Colon (tissue), 2 donors: Measurements from ENCODE around the gene RPN1.
"Not testable (repeated sequence)": the region's sequence is repeated elsewhere in the genome, so short reads cannot be mapped to it uniquely, and the experiment has no call there.

ENCODE experiments used
- FAIRE-seq: peaks from 2 replicates; lab custom pipeline; 2012; peaks lifted over from hg19 to GRCh38; lab: Jason Lieb, UNC
- donor health status: control.
- donor health status: control.

RPN1 gene

DNA sequence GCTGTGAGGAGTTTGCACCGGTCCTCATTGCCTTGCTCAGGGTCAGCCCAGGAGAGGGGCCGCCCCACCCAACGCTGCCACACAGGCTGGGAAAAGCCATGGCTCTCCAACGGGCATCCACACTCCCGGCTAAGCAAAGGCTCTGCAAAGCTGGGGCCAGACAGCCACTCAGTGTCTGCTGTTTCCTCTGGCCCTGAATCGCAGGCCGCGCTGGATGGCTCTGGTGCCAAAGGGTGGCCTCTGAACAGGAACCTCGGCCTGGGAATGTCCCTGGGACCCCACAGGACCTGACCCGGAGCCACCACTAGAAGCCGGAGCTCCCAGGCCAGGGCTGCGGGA lies 42.9 kb downstream of the RPN1 start:
- FAIRE-seq = no peak

DNA sequence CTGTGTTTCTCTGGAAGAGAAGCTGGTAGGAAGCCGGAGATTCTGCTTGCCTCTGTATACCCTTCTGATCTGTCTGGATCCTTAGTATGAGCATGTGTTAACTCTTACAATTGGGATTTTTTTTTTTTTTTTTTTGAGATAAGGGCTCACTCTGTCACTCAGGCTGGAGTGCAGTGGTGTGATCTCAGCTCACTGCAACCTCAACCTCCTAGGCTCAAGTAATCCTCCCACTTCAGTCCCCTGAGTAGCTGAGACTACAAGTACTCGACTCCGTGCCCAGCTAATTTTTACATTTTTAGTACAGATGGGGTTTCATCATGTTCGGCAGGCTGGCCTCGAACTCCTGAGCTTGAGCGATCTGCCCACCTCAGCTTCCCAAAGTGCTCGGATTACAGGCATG lies 44.5 kb downstream of the RPN1 start:
- FAIRE-seq = no peak

DNA sequence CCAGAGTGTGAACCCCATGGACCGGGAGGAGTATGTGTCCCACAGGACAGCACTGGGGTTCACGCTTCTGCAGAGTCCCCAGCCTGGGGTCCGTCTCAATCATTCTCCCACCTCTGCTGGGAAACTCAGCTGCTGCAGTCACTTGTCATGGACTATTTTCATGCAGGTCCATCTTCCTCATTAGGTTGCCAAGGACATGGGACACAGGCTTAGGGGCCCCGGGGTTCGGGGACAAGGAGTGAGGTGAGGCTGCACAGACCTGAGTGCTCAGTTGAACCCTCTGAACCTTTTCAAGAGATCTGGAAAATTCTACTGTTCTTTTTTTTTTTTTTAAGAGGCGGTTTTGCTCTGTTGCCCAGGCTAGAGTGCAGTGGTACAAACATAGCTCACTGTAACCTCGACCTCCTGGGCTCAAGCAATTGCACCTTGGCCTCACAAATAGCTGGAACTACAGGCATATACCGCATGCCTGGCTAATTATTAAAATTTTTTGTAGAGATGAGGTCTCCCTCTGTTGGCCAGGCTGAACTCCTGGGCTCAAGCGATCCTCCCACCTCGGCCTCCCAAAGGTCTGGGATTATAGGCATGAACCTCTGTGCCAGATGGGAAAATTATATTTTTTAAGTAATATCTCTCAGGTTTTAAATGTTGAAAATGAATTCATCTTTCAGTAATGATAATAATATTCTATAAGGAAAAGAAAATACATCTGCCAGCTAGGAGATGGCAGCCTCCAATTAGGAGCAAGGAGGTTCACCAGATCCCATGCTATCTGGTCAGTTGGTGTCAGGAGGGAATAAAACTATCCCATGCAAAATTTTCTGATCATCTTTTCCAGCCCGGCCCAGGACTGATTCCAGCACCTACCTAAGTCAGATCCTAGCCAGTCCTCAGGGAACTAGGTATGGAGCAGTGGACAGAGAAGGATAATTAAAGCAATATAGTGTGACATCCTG lies 45.2 kb downstream of the RPN1 start:
- no peak for FAIRE-seq

DNA sequence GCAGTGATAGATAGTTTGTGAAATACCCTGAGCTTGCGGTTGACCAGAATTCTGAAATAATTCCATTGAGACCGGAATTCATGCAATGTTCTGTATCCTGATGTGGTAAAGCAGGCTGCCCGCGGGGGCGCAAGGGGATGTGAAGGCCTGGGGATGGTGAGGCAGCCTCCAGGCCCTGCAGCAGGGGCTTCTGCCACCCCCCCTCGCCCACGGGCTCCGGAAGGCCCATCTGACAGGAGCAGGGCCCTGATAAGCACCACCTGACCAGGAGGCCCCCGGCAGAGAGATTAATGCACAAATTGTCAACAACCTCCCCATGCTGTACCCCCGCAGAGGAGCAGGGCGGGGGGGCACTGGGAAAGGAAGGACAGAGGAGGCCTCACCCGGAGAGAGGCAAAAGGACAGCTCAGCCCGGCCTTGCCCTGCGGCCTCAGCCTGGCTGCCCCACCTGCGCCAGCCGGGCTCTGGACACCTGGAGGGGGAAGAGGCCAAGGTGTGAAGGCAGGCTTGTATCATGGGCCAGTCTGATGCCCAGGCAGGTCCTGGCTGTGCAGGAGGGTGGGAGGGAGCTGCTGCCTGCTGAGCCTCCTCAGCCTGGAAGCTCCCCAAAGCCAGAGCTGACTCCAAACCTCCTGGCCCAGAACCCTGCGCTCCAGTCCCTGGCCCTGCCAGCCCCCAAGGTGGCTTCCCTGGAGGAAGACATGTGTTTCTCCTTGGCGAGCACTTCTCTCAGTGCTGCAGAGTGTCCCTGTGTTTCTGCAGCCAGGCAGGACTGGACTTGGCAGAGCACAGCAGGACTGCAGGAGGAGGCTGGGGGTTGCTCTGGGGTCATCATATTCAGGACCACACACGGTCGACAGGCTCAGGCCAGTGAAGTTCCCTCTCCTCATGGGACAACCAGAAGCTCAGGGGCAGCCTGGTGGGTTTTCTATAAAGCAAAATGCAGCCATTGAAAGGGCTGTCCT lies 46.5 kb downstream of the RPN1 start:
- no peak for FAIRE-seq

DNA sequence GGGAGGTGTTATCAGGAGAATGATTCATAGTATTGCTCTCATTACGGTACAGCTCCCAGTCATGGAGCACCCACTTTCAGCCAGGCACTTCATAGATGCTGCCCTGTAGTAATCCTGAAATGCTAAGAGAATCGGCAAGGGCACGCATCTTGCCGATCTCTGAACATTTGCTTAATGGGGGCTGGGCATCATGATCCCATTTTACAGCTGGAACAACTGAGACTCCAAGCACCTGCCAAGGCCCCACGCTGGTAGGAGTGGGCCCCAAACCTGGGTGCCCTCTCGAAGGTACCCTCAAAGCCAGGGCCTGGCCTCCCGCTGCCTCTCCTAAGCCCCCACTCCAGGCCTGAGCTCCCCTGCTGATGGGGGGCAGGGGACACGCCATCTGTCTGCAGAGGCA lies 47.3 kb downstream of the RPN1 start:
- no peak for FAIRE-seq

DNA sequence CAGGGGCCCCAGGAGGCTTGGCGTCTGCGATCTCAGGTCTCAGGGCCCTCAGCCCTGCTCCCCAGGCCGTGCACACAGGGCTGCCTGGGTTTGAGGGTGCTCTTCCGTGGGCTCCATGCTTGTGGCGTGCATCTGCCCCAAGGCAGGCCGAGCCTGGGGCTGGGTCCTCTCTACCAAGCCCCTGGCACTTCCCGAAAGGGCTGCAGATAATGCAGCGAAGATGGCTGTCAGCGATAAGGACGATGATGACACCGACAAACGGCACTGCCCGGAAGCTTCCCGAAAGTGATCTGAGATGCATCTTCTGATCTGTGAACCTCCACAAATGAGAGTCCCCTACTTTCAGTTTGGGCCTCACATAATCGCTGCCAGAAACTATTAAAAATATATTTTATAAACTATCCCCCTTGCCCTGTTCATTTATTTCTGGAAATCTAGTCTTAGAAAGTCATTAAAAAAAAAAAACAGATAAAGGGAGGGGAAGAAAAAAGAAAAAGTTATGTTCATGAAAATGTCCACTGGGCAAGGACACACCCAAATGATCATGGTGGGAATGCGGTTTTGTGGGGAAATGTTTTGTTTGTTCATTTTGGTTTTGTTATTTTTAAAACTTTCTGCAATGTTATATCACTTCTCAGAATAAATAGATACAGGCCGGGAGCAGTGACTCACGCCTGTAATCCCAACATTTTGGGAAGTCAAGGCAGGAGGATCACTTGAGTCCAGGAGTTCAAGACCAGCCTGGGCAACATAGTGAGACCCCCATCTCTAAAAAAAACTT lies 51.5 kb downstream of the RPN1 start:
- no peak for FAIRE-seq

DNA sequence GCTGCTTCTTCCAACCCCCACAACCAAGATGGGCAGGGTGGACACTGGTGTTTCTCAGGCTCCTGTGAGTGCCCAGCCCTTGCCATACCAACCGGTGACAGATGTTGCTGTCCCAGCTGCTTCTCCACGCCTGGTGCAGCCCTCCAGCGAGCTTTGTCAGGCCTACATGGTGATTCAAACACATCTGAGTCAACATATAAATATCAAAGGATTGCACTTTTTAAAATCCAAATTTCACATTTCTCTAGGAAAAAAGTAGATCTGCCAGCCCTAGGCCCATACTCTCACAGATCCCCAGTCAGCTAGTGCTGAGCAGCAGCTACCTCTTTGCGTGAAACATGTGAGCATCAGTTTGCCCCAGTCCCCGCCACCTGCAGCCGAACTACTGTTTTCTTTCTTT lies 52.7 kb downstream of the RPN1 start:
- no peak for FAIRE-seq

DNA sequence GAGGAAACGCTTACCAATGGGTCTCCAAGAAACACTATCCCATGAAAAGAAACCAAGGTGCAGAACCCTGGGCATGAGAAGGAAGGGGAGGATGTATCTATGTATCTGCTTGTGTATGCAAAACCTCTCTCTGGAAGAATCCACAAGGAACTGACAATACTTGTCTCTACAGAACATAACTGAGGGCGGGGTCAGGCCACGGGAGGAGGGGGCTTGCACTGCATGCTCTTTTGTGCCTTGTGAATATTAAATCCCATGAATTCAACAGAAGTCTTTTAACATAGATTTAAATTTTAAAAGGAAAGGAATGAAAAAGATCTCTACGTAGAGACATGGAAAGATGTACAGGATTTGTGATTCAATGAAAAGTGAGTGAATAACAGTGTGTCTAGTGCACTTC lies 57.8 kb downstream of the RPN1 start:
- no peak for FAIRE-seq

DNA sequence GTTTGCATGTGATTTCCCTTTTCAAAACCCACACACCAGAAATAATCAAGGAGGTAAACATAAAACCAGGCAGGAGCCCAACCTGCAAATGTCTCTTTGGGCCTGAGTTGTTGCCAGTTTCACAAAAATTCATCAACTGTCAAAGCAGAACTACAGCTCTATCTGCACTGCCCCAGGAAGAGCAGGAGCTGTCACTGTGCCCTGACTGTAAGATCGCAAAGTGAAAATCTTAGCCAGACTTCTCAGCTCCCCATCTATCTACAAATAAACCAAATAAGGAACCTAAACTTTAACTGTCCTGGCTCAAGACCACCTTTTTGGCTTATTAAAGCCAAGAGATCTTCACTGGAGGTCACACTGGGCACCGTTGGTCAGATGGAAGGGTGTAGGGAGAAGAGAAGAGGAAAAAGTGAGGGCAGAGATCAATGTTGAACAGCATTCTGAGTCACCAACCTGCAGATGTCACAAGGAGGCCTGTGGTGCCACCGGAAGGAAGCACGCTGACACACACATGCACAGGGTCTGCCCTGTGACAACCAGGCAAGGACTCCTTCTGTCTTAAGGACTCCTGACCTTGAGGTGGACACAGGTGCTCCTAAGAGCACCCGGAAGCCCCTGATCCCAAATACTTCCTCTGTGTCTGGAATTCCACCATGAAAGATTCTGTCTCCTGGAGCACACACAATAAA lies 58.7 kb downstream of the RPN1 start:
- no peak for FAIRE-seq

DNA sequence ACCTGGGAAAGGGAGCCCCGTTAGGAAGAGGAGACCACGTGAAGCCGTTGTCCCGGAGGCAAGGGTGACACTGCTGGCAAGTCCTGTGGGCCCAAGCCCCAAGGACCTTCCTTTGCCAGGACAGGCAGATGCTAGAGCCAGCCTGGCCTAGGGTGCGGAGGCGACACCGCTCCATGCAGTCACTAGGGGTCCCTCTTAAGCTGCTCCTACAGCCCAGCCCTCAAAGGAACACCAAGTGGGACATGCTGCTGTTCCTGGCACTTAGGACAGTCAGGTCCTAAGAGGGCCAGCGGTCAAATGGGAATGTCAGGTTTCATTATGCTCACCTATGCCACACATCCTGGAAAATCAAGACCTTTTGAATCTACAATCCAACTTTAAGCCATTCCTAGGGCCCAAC lies 59.7 kb downstream of the RPN1 start:
- FAIRE-seq = no peak

DNA sequence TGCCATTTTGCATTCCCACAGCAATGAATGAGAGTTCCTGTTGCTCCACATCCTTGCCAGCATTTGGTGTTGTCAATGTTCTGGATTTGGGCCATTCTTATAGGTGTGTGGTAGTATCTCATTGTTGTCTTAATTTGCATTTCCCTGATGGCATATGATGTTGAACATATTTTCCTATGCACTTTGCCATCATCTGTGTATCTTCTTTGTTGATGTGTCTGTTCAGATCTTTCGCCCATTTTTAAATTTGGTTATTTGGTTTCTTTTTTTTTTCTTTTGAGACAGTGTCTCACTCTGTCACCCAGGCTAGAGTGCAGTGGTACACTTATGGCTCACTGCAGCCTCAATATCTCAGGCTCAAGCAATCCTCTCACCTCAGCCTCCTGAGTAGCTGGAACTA lies 60.6 kb downstream of the RPN1 start:
- FAIRE-seq = not testable (repeated sequence)

DNA sequence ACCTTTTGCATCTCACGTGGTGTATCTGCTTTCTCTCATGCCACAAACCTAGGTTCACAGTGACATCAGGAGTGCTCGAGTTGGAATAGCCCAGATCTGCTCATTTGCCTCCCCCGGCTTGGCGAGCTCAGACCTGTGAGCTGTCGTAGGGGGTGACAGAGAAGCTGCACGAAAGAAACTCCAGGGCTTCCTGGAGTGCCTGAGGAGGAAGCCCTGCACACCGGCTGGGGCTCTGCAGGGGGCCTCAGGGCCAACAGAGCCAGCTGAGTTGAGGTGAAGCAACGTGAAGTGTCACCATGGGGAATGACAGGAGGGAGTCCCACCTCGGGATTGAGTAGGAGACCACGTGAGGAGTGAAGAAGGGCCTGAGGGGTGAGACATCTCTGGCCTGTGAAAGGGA lies 62.5 kb downstream of the RPN1 start:
- FAIRE-seq = no peak

DNA sequence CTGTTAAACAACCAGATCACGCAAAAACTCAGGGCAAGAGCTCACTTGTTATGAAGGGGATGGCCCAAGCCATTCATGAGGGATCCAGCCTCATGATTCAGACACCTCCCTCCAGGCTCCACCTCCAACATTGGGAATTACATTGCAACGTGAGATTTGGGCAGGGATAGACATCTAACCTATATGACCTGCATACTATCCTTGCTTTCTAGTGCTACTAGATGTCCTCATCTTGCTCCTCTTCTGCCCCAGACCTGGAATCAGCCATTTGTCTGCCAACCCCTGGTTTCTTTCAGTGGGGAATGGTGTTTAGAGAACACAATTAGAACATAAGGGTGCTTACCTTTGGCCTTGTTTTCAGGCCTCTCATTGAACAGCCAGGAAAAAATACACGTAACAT lies 63.2 kb downstream of the RPN1 start:
- FAIRE-seq = no peak

DNA sequence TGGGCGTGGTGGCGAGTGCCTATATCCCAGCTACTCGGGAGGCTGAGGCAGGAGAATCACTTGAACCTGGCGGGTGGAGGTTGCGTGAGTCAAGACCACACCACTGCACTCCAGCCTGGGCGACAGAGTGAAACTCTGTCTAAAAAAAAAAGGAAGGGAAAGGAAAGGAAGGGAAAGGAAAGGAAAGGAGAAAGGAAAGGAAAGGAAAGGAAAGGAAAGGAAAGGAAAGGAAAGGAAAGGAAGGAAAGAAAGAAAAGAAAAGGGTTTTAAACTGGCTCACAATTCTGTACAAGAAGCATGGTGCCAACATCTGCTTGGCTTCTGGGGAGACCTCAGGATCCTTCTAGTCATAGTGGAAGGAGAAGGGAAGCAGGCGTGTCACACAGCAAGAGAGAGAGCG lies 63.7 kb downstream of the RPN1 start:
- not testable (repeated sequence) for FAIRE-seq

DNA sequence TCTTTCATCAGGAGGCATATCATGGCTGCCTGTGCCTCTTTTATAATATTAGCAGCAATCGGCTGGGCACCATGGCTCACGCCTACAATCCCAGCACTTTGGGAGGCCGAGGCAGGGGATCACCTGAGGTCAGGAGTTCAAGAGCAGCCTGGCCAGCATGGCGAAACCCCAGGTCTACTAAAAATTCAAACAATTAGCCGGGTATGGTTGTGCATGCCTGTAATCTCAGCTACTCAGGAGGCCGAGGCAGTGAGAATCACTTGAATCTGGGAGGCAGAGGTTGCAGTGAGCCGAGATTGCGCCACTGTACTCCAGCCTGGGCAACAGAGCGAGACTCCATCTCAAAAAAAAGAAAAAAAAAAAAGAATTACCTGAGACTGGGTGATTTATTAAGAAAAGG lies 64.2 kb downstream of the RPN1 start:
- FAIRE-seq = not testable (repeated sequence)

DNA sequence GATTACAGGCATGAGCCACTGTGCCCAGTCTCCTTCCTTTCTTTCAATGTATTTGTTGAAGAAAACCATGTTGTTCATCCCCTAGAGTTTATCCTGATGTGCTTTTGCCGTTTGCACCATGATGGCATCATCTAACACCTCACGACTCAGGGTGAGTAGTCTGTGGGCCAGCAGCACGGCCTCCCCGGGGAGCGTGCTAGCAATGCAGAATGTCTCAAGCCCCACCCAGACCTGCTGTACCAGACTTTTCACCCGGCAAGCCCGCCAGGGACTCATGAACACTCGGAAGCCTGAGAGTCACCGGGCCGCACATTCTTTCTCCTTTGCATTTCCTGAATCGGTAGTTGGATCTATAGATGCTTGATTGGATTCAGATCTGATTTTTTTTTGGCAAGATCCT lies 64.6 kb downstream of the RPN1 start:
- no peak for FAIRE-seq

DNA sequence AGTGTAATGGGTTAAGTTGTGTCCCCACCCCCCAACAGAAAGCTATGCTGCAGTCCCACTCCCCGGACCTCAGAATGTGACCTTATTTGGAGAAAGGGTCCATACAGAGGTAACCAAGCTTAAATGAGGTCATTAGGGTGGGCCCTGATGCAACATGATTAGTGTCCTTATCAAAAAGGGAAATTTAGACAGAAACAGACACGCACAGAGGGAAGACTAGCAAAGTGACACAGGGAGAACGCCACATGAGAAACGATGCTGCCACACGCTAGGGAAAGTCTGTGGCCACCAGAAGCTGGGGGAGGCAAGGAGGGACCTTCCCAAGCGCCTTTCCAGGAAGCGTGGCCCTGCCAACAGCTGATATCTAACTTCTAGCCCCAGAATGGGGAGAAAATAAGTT lies 65.4 kb downstream of the RPN1 start:
- FAIRE-seq = no peak

DNA sequence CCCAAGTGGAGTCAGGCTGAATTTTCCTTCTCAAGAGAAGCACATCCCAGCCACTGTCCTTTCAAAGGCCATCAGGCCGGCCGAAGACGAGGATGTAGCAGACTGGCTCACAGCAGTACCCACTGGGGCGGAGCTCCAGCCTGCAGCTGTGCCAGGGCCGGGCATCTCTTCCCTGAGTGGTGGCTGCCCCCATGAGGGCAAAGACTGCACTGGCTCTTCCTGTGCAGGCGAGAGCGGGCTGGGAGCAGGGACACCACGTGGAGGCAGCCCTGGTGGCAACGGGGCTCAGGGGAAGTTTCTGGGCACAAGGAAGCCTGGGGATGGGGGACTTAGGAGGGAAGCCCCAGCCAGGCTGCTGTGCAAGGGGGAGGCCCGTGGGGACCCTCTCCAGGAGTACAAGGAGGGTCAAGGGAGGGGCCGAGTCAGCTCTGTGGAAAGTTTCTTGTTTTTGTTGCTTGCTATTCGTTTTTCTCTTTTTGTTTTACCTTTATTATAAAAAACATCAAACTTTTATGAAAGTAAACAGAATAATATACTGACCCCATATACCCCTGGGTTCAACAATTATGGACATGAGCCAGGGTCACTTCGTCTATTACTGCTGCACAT lies 66.1 kb downstream of the RPN1 start:
- no peak for FAIRE-seq

DNA sequence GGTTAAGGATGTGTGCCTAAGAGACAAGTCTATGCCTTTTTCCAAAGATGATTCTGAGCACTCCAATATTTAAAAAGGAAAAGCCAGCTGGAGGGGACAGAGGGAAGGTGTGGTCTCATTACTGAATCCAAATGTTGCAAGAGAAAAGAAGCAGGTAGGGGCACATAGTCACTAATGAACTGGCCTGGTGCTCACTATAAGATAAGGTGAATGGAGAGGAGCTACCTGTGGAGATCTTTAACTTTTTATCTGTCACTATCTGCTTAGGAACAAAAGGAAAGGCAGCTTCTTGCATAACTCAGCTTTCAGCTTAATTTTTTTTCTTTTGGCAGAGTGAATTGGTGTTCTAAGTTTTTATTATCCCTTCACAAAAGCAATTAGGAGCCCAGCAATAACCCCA lies 69.1 kb downstream of the RPN1 start:
- no peak for FAIRE-seq

DNA sequence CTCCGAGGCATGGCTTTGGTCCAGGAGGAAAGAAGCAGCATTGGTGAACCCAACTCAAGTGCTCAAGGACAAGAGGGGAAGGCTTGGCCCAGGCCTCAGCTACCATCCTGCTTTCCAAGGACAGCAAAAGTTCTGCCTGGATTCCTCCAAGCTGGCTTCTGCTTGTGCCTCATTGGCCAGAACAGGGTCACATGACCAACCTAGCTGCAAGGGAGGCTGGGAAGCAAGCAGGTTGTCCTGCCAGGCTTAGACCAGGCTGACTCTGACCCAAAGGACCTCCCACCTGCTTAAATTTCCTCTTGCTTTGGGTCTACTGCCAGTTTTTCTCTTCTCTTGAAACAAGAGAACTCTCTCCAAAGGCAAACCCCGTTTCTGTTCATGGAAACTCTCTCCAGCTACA lies 70.7 kb downstream of the RPN1 start:
- no peak for FAIRE-seq

DNA sequence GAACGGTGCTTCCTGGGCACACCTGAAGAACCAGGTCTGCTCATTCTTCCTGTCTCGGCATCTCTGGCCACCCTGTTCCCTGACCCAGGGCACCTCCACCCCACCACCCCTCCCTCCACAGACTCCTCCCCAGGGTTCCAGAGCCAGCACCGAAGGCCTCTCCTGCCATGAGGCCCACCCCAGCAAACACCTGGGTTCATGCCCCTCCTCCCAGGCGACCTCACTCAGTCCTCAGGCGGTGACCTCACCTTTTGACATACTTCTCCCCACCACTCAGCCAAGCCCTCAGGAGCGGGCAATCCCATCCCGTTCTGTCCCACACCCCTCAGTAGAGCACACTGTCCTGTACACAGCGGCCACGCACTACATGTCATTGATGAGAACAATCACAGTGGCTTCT lies 72.3 kb downstream of the RPN1 start:
- no peak for FAIRE-seq
